Suprapubic skin (tissue), 4 donors: ENCODE results near the gene VKORC1L1. TPM values are rescaled to one million over a fixed set of nuclear protein-coding genes. Genes with fewer than 3 reads are reported as not detected.
"Not testable (repeated sequence)": the region's sequence is repeated elsewhere in the genome, so short reads cannot be mapped to it uniquely, and the experiment has no call there.

ENCODE experiments used
- DNase-seq, 2 donors: peaks; one replicate each; pipeline ENCODE4 v3.0.0-alpha.2; 2019; ENCODE audit warnings: low spot score in 2 of 2
- H3K27ac ChIP-seq: fragments of 200-600 bp; sonication (generic); one replicate; pipeline ENCODE4 v1.5.1; 2019
- H3K27me3 ChIP-seq: fragments of 200-600 bp; sonication (generic); one replicate; pipeline ENCODE4 v1.5.1; 2019
- H3K36me3 ChIP-seq: fragments of 200-600 bp; sonication (generic); one replicate; pipeline ENCODE4 v1.5.1; 2019
- H3K4me1 ChIP-seq: fragments of 200-600 bp; sonication (generic); one replicate; pipeline ENCODE4 v1.5.1; 2019
- H3K4me3 ChIP-seq: fragments of 200-600 bp; sonication (generic); one replicate; pipeline ENCODE4 v1.5.1; 2019; ENCODE audit warnings: mild to moderate bottlenecking
- H3K9me3 ChIP-seq: fragments of 200-600 bp; sonication (generic); one replicate; pipeline ENCODE4 v1.5.1; 2019
- EP300 ChIP-seq: sonication (generic); formaldehyde crosslinking; IDR thresholded peaks from one replicate; pipeline ENCODE4 v1.6.1; 2017; ENCODE audit warnings: antibody characterized with exemption
- POLR2A ChIP-seq, 2 donors: fragments of 450-650 bp; IDR thresholded peaks; one replicate each; pipeline ENCODE4 v1.6.1; 2017; ENCODE audit warnings: antibody characterized with exemption in 2 of 2, mild to moderate bottlenecking in 2 of 2, moderate library complexity in 2 of 2
- POLR2AphosphoS5 ChIP-seq, 3 donors: sonication (generic); formaldehyde crosslinking; IDR thresholded peaks; one replicate each; pipeline ENCODE4 v1.6.1; 2017; ENCODE audit warnings: antibody characterized with exemption in 3 of 3
- WGBS: methylation state at CpG from one replicate; pipeline ENCODE4 v1.1.5; 2018; 5-methylcytosine and 5-hydroxymethylcytosine counted together
- total RNA-seq, 4 donors: library from RNA; depleted of rRNA; stranded (reverse); fragments of >200 nt; gene quantifications; one replicate each; pipeline ENCODE4 v1.1.0, GENCODE V29; 2016
- TF ChIP-seq, protein P1 (sequence below), 2 donors: fragments of 200-600 bp in 1 of 2; fragments of 450-650 bp in 1 of 2; sonication (generic) in 1 of 2; IDR thresholded peaks; one replicate each; pipeline ENCODE4 v1.5.1; 2016 to 2019; ENCODE audit warnings: antibody characterized with exemption in 2 of 2, mild to moderate bottlenecking in 1 of 2, moderate library complexity in 1 of 2

The VKORC1L1 gene
- total RNA-seq, 4 donors from 2014 or later, result 21.5 to 27.6 (median 24.2) TPM

DNA sequence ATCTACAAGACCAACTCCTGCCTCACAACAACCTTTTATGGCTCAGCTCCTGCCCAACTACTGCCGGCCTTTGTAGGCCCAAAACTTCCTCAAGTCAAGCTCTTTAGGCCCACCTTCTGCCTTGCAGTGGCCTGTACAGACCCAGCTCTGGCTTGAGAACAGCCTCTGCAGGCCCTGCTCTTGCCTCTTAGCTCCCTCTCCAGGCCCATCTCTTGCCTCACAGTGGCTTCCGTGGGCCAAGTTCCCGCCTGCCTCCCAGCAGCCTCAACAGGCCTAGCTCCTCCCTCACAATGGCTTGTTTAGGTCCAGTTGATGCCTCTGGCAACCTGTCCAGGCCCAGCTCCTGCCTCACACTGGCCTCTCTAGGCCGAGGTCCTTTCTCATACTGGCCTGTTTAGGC is 32.4 kb upstream of the VKORC1L1 start:
- 82% methylated on average over 4 of the region's 4 CpGs for WGBS

DNA sequence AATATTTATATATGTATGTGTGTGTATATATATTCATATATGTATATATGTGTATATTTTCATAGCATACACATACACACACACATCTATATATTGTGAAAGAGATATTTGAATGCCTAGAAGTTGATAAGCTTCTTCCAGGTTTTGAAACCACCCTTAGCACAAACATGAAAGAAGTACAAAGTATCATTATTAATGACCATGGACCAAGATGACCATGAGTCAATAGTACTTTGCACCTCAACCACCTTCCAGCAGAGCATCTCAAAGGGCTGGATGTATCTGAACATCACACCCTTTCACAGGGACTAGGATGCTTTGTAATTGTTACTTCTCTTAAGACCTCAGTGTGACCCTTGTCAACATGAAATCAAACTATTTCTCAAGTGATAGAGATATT is 29.3 kb upstream of the VKORC1L1 start:
- H3K27me3 ChIP-seq, H3K27ac ChIP-seq, H3K4me3 ChIP-seq, H3K4me1 ChIP-seq, H3K36me3 ChIP-seq, H3K9me3 ChIP-seq, DNase-seq: not testable (repeated sequence)

More for the DNA sequence above, 32.4 kb upstream of the VKORC1L1 start:
- Histone ChIP-seq H3K36me3 (peaks cover 10% of the 10 kb centered on the region), H3K27me3 (no peaks in the 10 kb centered on the region), H3K4me1 (no peaks in the 10 kb centered on the region), H3K9me3 (no peaks in the 10 kb centered on the region), H3K27ac (no peak overlapping the region), H3K4me3 (no peak overlapping the region)
- TF ChIP-seq POLR2AphosphoS5 (IDR thresholded peaks at IDR 0.05) (no peak), POLR2A (IDR thresholded peaks at IDR 0.05) (no peak), EP300 (no peak)
- TF ChIP-seq, protein P1, sequence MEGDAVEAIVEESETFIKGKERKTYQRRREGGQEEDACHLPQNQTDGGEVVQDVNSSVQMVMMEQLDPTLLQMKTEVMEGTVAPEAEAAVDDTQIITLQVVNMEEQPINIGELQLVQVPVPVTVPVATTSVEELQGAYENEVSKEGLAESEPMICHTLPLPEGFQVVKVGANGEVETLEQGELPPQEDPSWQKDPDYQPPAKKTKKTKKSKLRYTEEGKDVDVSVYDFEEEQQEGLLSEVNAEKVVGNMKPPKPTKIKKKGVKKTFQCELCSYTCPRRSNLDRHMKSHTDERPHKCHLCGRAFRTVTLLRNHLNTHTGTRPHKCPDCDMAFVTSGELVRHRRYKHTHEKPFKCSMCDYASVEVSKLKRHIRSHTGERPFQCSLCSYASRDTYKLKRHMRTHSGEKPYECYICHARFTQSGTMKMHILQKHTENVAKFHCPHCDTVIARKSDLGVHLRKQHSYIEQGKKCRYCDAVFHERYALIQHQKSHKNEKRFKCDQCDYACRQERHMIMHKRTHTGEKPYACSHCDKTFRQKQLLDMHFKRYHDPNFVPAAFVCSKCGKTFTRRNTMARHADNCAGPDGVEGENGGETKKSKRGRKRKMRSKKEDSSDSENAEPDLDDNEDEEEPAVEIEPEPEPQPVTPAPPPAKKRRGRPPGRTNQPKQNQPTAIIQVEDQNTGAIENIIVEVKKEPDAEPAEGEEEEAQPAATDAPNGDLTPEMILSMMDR (IDR thresholded peaks at IDR 0.05), result no peak
- DNase-seq, result no peak

- Histone ChIP-seq H3K36me3 (no peaks in the 10 kb centered on the region), H3K27me3 (no peaks in the 10 kb centered on the region), H3K9me3 (no peaks in the 10 kb centered on the region), H3K4me1 (no peaks in the 10 kb centered on the region), H3K4me3 (no peak overlapping the region), H3K27ac (no peak overlapping the region)
- TF ChIP-seq EP300, result no peak
- no peak for TF ChIP-seq POLR2A (IDR thresholded peaks at IDR 0.05)
- TF ChIP-seq, protein P1 (IDR thresholded peaks at IDR 0.05), result no peak
- TF ChIP-seq POLR2AphosphoS5 (IDR thresholded peaks at IDR 0.05), result no peak
- DNase-seq, result no peak
- WGBS, result 53% methylated on average over 4 of the region's 4 CpGs
These were observed 26.8 kb upstream of the VKORC1L1 start for GRCh38 chr7:65846008-65846570.

GRCh38 chr7:65853426-65853825 is 19.4 kb upstream of the VKORC1L1 start:
- 89% methylated on average over 3 of the region's 3 CpGs for WGBS
- not testable (repeated sequence) for DNase-seq

GRCh38 chr7:65853892-65854291 is 19.0 kb upstream of the VKORC1L1 start:
- not testable (repeated sequence) for H3K9me3 ChIP-seq, DNase-seq

More at GRCh38 chr7:65853426-65853825, 19.4 kb upstream of the VKORC1L1 start:
- not testable (repeated sequence) for H3K4me1 ChIP-seq, H3K9me3 ChIP-seq, H3K36me3 ChIP-seq, H3K4me3 ChIP-seq, H3K27ac ChIP-seq, H3K27me3 ChIP-seq

DNA sequence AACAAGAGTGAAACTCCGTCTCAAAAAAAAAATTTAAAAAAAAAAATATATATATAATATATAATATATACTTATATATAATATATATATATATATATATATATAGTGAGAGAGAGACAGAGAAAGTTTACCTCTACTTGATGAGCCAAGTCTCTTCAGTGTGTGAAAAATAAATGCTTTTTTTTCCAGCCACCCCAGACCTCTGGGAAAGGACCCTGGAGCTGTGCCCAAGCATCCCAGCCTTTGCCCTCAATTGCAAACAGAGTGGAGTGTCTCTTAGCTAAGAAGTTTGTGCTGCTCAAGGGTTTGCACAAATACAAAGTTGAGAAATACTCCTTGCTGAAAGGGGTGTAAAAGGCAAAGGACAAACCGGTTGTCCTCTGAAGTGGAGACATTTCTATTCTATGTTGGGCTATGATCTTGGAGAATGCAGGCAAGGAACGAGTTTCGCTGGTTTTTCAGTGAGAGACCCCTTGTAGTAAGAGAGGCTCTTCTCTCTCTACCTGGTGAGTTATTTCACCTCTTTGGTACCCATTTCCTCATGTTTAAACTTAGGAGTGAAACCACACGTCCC is 15.5 kb upstream of the VKORC1L1 start:
- WGBS, result 59% methylated on average over 4 of the region's 5 CpGs
- not testable (repeated sequence) for H3K4me3 ChIP-seq, H3K9me3 ChIP-seq, H3K27ac ChIP-seq, H3K27me3 ChIP-seq, H3K4me1 ChIP-seq, H3K36me3 ChIP-seq, DNase-seq

More at GRCh38 chr7:65853892-65854291, 19.0 kb upstream of the VKORC1L1 start:
- H3K4me3 ChIP-seq, H3K4me1 ChIP-seq, H3K27me3 ChIP-seq, H3K27ac ChIP-seq, H3K36me3 ChIP-seq: not testable (repeated sequence)
- WGBS, result 92% methylated on average over 7 of the region's 7 CpGs

DNA sequence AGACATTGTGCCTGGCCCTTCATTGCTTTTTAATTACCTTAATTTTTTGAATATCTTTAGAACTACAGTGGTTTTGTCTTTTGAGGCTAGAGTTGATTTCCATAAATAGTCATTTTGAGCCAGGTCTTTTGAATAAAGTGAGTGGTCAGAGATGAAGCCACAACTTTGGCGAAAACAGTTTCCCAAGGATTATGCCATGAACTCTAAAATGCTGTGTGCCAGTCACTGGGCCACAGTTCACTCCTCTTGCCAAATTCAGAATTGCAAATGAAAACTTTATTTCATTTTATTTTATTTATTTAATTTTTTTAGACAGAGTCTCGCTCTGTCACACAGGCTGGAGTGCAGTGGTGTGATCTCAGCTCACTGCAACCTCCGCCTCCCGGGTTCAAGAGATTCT is 14.2 kb upstream of the VKORC1L1 start:
- H3K27me3 ChIP-seq, DNase-seq, H3K27ac ChIP-seq, H3K4me3 ChIP-seq, H3K36me3 ChIP-seq, H3K4me1 ChIP-seq, H3K9me3 ChIP-seq: not testable (repeated sequence)
- WGBS, result 98% methylated on average over 4 of the region's 4 CpGs

- not testable (repeated sequence) for H3K27me3 ChIP-seq, H3K9me3 ChIP-seq, H3K27ac ChIP-seq, H3K4me1 ChIP-seq, H3K36me3 ChIP-seq, DNase-seq, H3K4me3 ChIP-seq
- WGBS, result 68% methylated on average over 3 of the region's 3 CpGs
These were observed 6.6 kb upstream of the VKORC1L1 start for GRCh38 chr7:65866244-65866643.

GRCh38 chr7:65867681-65868080 is 5.2 kb upstream of the VKORC1L1 start:
- H3K27me3 ChIP-seq, H3K9me3 ChIP-seq, H3K27ac ChIP-seq, H3K4me3 ChIP-seq, H3K4me1 ChIP-seq, DNase-seq, H3K36me3 ChIP-seq: not testable (repeated sequence)
- 92% methylated on average over 2 of the region's 2 CpGs for WGBS

DNA sequence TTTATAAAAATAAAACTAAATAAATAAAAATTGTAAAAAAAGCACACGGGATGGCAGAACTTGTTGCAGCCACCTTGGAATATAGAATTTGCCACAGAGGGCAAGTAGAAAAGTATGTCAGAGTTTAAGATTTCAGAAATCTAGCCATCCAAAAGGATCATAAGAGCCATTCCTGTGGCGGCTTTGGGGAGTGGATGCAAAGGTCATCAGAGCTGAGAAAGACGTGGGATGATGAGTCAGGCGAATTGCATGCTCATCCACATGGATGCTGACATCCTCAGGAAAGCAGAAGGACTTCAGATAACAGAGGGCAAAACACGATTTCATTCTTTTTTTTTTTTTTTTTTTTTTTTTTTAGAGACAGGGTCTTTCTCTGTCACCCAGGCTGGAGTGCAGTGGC is 3.6 kb upstream of the VKORC1L1 start:
- 76% methylated on average over 5 of the region's 5 CpGs for WGBS
- DNase-seq, H3K27ac ChIP-seq: not testable (repeated sequence)

DNA sequence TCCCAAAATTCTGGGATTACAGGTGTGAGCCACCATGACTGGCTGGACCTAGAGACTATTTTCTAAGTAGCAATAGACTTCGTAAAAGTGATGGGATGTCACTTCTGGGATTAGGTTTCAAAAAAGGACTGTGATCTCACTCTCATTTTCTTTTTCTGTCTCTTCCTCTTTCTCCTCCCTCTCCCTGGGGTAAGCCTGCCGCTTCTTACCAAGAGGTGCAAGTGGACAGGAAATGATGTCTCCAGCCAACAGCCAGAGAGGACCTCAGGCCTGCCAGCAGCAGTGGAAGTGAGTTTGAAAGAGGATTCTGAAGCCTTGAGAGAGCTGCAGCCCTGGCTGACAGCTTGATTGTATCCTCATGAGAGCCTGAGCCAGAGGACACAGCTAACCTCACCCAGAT is 1.4 kb upstream of the VKORC1L1 start:
- not testable (repeated sequence) for H3K4me3 ChIP-seq, H3K27me3 ChIP-seq, H3K27ac ChIP-seq, DNase-seq, H3K9me3 ChIP-seq, H3K36me3 ChIP-seq
- H3K4me1 ChIP-seq, result peaks cover 12% of the 10 kb centered on the region
- WGBS, result 43% methylated on average over 2 of the region's 2 CpGs

More for the DNA sequence above, 3.6 kb upstream of the VKORC1L1 start:
- H3K36me3 ChIP-seq, H3K4me3 ChIP-seq, H3K9me3 ChIP-seq, H3K4me1 ChIP-seq, H3K27me3 ChIP-seq: not testable (repeated sequence)

- not testable (repeated sequence) for H3K9me3 ChIP-seq, H3K27me3 ChIP-seq, H3K36me3 ChIP-seq
- peak overlapping the region; percentile 79 for H3K4me3 ChIP-seq
- H3K27ac ChIP-seq, result peak overlapping the region; percentile 82
- peak in 1 of 2 donors; percentile 70 for DNase-seq
- H3K4me1 ChIP-seq, result peaks cover 12% of the 10 kb centered on the region
- 1% methylated on average over 15 of the region's 57 CpGs for WGBS
These were observed 814 bp downstream of the VKORC1L1 start for GRCh38 chr7:65873582-65874193.
